ENCODE measurements around the gene DAGLA.
"Not testable (repeated sequence)": the region's sequence is repeated elsewhere in the genome, so short reads cannot be mapped to it uniquely, and the experiment has no call there.

DAGLA gene

GRCh38 chr11:61669417-61669816, 10.8 kb upstream of the DAGLA start:
- no peak for TF ChIP-seq CTCF (conservative IDR thresholded peaks at IDR 0.05; ENCODE audit: low read depth, low read length)
- no peak for DNase-seq (ENCODE audit: low read depth)

GRCh38 chr11:61670626-61671025, 9.6 kb upstream of the DAGLA start:
- H3K4me3 ChIP-seq (ENCODE audit: low read depth, low read length) = no peak overlapping the region
- DNase-seq (ENCODE audit: low read depth) = no peak
- TF ChIP-seq CTCF (conservative IDR thresholded peaks at IDR 0.05; ENCODE audit: low read depth, low read length) = no peak

More at GRCh38 chr11:61669417-61669816, 10.8 kb upstream of the DAGLA start:
- H3K4me3 ChIP-seq (ENCODE audit: low read depth, low read length) = no peak overlapping the region

- TF ChIP-seq CTCF (conservative IDR thresholded peaks at IDR 0.05; ENCODE audit: low read depth, low read length) = peak; percentile 50
- DNase-seq (ENCODE audit: low read depth) = no peak
- no peak overlapping the region for H3K4me3 ChIP-seq (ENCODE audit: low read depth, low read length)
Measured at GRCh38 chr11:61671527-61671926, 8.7 kb upstream of the DAGLA start.

- DNase-seq (ENCODE audit: low read depth); H3K4me3 ChIP-seq (ENCODE audit: low read depth, low read length): not testable (repeated sequence)
Measured at GRCh38 chr11:61673946-61674467, 6.2 kb upstream of the DAGLA start.

- DNase-seq (ENCODE audit: low read depth) = no peak
- no peak for TF ChIP-seq CTCF (conservative IDR thresholded peaks at IDR 0.05; ENCODE audit: low read depth, low read length)
Measured at GRCh38 chr11:61675826-61676225, 4.4 kb upstream of the DAGLA start.

GRCh38 chr11:61679296-61679695, 895 bp upstream of the DAGLA start:
- H3K4me3 ChIP-seq (ENCODE audit: low read depth, low read length) = no peak overlapping the region
- TF ChIP-seq CTCF (conservative IDR thresholded peaks at IDR 0.05; ENCODE audit: low read depth, low read length) = no peak
- peak; percentile 12 for DNase-seq (ENCODE audit: low read depth)

More at GRCh38 chr11:61675826-61676225, 4.4 kb upstream of the DAGLA start:
- no peak overlapping the region for H3K4me3 ChIP-seq (ENCODE audit: low read depth, low read length)

- no peak for DNase-seq (ENCODE audit: low read depth)
- no peak for TF ChIP-seq CTCF (conservative IDR thresholded peaks at IDR 0.05; ENCODE audit: low read depth, low read length)
- peak overlapping the region; percentile 60 for H3K4me3 ChIP-seq (ENCODE audit: low read depth, low read length)
Measured at GRCh38 chr11:61680622-61681221, 531 bp downstream of the DAGLA start.
